Measurements from ENCODE around the gene COL25A1. TPM values are rescaled to one million over a fixed set of nuclear protein-coding genes. Genes with fewer than 3 reads are reported as not detected.

COL25A1 gene
- polyA plus RNA-seq, 3 donors = 13.6 to 18.1 (median 14.4) TPM

DNA sequence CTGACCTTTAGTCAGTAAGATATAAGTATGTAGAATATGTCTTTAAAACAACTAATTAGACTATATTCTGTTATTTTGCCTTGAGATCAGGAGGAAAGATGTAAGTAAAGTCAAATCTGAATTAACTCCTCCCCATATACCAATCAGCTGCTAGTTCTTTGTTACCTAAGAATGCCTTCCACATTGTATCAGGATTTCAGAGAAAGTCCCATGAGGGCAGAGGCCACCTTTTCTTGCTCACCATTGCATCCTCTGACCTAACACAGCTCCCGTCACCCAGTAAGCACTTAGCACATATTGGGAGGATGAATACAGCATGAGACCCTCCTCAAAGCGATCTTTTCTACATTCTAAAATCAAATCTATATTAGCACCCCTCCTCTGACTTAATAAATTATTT, 87.0 kb downstream of the COL25A1 start:
- DNase-seq = no peak

DNA sequence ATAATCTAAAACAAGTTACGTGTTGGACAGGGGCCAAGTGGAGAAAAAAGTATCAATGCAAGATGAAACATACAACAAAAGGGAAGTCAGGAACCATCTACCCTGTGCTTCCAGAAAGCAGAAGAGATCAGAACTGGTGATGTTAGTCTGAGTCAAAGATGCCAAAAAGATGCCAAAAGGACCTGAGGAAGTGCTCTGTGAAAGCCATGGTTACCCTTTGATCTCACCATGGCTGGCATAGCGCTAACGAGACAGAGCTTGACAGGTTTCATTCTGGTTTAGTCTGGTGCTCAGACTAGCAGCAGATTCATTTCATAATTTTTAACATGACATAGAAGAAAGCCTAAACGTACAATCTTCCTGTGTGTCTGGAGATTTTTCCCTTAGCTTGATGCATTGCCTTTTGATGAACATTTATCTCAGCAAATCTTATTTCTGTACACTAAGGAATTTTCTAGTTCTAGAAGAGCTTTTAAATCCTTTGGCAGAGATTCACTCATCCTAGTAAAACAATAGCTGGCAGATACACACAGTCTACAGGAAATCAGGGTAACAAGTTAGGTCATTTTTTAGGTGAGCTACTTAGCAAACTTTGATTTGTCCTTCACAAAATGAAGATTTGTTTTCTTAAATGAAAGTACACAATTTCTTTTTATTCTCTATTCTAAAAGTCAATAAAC, 87.7 kb downstream of the COL25A1 start:
- DNase-seq = no peak

DNA sequence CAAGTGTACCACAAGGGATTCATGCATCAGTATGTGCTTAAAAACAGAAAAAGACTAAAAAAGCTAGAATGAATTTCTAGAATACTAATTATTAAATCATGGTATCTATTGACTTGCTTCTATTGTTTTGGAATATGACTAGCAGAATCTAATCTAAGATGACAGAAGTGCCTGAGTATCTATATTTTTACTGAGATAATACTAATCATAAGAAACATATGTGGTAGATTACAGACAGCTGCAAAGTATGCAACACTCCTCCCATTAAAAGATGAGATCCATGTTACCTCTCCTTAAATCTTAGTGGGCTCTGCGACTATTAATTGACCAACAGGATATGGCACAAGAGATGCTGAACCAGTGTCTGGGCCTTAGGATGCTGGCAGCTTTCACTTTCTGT, 89.4 kb downstream of the COL25A1 start:
- no peak for DNase-seq

DNA sequence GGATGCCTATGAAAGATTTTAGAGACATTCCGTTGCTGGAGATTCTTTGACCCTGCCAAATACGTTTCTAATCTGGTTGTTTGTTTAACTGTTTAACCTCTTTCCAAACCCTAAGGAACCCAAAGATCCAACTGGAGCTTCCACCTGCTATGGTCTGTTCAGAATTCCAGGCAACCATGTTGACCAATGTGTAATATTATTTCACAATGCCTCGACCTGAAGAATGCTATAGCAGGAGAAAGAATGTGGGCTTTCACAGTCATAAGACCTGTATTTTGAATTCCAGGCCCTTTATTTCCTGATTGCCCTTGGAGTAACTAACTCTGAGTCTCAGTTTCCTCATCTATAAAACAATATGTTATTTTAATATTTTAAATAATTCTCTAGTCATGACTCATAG, 90.8 kb downstream of the COL25A1 start:
- no peak for DNase-seq

DNA sequence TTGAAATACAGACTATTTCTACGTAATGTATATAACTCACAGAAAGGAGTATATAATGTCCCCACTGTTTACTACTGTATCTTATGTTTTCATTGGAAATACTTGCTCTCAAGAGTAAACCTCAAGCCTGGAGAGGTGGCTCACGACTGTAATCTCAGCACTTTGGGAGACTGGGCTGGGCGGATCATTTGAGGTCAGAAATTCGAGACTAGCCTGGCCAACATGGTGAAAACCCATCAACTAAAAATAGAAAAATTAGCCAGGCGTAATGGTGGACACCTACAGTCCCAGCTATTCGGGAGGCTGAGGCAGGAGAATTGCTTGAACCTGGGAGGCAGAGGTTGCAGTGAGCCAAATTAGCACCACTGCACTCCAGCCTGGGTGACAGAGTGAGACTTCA, 92.8 kb downstream of the COL25A1 start:
- no peak for DNase-seq

DNA sequence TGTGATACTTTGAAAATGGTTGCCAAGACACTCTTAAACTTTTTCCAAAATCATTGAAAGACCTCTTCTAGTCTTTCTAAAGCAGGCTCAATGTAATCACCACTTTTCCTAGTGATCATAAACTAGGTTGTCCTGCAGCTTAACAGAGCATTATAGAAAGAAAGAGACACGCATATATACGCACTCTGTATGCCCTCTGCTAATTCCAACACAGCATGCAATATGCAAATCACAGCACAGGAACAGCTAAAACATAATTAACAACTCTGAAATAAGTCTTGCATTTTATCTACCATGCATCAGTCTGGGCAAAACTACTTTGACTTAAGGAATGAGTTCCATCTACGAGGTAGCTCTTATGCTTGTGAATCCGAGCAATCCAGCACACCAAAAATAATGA, 94.6 kb downstream of the COL25A1 start:
- DNase-seq = no peak

DNA sequence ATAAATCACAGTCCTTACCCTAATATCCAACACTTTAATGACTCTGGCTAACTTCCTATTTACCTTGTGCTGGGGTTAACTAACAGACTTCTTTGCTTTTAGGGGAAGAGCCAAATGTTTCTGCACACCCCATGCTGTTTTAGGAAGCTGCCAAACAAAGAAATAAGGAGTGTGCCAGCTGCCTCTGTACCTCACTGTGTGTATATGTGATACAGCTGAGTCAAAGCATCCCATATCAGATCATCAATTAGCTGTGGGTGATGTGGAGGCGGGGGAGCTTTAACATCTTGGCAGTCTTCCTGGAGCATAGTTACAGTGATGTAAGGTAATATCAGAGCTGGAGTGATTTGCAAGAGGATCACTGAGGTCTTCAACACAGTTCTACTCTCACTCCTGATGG, 95.4 kb downstream of the COL25A1 start:
- peak; percentile 78 for DNase-seq

DNA sequence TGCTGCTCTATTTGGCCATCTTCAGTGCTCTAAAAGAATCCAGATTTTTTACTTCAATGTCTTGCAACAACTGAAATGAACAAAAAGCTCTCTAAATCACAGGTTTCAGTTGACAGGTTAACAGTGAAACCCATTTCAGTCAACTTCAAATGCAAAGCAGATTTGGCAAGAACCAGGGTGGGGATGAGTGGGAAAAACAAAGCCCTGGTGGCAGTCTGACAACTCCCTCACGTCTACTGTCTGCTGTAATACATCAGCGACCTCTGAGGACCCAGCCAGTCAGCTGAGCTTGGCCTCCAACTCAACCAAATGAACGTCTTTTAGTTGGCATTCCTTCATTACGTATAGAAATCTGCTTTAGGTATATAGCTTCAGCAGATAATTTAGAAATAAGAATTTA, 95.8 kb downstream of the COL25A1 start:
- no peak for DNase-seq

DNA sequence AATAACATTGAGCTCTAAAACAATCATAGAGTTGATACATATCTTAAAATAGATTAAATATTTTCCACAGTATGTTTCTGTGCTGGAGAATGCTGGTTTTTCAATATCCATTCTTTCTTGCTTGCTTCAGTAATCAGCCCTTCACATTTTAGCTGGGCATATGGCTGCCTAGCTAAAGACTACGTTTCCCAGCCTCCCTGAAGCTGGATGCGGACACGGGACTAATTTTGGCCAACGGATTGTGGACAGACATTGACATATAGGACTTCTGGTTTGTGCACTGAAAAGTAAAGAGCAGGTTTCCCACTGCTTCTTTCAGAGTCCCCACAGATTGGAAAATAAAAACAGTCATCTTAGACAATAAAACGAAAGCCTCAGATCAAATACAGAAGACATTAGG, 97.3 kb downstream of the COL25A1 start:
- DNase-seq = no peak

DNA sequence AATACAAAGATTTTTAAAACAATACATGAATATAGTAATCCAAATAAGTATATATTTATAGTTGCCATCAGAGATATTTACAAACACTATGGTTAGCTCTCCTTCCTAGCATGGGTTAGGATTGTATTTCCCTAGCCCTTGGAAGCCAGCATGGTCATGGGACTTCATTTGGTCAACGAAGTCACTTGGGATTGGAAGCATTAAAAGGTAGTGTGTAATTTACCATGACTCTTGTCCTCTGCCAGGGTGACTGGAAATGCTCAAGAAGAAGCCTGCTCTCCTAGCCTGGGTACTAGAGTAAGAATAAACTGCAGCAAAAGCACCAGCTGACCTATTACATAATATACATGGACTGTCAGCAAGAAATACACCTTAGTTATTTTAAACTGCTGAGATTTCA, 102.9 kb downstream of the COL25A1 start:
- no peak for DNase-seq

DNA sequence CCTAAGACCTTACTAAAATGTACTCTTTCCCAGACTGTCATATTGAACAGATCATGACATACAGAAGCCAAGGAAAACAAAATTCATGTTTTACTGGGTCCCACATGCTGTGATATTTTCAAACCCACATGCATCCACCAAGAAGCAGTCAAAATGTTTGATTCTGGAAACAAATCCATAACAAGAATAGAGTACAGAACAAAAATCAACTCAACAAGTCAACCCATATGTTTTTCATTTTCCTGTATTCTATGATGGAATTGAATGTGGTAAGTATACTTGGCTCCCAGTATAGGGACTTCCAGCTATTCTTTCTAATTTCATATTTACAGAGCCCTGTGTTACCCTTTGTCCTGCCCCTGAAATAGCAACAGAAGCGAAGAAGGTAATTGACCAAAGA, 106.8 kb downstream of the COL25A1 start:
- DNase-seq = no peak

DNA sequence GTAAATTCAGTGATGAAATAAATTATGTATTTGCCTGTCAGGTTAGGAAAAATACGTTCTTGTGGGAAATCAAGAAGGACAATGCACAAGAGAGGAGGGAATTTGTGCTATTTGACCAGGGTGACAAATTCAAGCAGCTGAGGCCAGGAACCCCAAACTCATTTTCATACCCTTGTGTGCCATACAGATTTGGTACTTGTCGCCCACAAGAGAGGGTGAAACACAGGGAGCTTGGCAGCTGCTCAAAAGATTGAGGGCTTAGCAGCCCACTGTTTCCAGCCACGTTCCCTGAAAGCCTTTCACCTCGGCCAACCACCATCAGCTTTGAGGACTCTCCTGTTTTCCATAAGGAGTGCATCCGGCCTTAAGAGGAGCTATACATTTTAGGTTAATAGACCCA, 111.2 kb downstream of the COL25A1 start:
- no peak for DNase-seq

DNA sequence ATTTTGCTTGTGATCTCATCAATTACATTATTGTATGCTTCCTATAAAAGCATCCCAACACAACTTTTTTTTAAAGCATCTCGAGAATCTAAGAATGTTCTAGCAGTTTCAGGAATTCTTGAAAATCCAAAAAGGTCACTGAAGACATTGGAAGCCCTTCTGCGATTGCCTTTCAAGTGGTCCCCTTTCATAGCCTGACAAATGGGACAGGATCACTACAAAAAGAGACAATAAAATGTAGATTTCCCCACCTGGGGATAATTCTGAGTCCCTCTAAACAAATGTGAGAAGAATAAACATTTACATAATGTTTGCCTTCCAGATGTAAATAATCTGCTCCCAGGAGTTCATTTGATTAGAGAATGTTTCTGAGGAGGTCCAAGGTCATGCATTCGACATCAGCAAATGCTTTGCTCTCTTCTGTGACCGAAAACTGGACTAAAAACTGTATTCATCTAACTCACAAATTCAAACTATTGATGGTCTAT, 116.0 kb downstream of the COL25A1 start:
- no peak for DNase-seq

DNA sequence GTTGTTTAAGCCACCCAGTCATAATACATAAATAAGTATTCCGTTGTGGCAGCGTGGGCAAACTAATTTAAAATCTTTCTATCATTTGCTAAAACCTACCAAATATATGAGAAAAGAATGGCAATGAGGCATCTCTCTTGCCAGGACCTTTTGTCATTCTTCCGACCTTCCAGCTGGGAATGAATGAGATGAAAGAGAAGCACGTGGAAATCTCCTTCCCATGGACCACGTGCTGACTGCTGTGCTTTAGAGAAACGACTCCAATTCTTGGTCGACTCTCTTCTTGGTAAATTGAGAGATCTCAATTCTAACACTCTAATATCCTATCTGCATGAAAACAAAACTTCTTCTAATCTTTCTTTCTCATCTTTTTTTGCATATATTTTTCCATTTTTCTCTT, 116.5 kb downstream of the COL25A1 start:
- no peak for DNase-seq

DNA sequence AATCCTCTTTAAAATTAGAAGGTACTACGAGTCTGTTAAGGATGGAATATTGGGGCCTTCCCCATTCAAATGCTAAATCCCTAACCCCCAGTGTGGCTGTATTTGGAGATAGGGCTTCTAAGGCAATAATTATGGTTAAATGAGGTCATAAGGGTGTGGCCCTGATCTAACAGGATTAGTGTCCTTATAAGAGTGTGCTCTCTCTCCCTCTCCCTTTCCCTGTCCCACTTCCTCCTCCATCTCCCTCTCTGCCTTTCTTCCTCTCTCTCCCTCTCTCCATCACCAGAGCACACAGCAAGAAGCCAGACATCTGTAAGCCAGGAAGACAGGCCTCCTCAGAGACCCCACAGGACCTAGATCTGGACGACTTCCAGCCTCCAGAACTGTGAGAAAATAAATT, 116.9 kb downstream of the COL25A1 start:
- no peak for DNase-seq

DNA sequence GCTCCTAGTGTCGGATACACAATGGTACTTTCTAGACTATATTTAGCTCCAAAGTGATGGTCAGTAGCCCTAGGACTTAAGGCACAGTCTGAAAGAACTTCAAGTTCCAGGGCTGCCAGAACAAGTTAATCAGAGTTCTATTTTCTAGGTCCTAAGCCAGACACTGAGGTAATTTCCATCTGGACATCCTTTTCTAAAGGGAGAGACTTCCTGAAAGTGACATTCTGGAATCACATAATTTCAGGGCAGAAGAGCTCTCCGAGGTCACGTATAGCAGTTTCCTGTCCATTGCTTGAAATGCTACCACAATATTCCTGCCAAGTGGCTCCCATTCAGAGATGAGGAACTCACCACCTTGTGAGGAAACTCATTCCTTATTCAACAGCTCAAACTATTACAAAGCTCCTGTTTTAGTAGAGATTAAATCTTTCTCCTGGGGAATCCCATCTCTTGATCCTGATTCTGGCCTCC, 117.9 kb downstream of the COL25A1 start:
- DNase-seq = no peak

DNA sequence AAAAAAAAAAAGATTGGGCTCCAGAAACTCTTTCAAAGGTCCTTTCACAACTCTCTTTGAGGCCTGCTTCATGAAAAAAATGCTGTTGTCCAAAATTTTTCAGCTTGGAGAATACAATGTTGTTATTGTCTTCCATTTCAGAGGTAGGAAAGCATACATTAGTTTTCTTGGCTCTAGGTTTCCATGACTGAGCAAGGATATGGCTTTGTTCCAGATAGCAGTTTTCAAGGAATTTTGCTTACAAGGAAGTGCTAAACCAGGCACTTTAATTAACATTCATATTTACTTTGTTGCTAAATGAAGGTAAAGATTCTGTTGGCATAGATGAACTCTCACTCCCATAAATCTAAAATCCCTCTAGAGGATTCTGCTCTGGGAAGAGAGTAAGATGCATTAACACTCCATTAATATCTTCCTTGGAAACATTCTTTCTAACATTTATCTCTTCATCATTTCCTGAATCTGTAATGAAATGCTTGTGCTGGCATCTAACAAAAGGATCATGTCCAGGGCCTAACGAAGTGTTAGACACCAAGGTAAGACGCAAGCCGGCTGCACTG, 118.4 kb downstream of the COL25A1 start:
- DNase-seq = no peak

DNA sequence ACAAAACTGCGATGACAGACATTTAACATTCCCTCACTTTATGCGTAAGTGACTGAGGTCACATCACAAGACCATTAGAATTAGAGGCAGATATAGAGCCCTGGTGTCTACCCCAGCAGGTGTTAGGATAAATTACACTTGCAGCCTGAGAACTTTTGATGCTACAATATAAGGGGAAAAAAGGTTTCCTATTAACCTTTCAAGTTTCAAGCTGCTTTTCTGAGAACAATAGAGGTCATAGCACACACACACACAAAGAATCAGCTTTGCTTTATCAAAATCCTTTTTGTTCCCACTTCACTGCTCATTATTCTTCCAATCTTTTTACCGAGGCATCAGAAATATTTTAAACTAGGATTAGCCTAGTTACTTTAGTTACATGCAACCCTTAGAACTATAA, 119.8 kb downstream of the COL25A1 start:
- no peak for DNase-seq

DNA sequence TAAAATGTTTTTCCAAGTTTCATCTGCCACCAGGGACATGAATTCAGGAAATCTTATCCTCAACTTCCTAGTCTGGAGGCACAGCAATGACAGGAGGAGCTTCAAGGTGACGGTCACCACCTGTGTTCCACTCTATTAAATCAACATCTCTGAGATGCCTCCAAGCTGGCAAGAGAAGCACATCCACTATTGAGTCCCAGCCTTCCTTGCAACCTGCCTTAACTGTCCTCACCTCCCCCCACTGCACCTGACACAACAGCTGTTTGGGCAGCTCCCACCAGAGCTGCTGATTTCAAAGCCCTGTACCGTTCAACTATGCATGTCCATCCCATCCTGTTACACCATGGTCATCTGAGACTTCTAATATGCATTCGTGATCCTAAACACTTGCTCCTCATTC, 123.4 kb downstream of the COL25A1 start:
- DNase-seq = peak; percentile 67

DNA sequence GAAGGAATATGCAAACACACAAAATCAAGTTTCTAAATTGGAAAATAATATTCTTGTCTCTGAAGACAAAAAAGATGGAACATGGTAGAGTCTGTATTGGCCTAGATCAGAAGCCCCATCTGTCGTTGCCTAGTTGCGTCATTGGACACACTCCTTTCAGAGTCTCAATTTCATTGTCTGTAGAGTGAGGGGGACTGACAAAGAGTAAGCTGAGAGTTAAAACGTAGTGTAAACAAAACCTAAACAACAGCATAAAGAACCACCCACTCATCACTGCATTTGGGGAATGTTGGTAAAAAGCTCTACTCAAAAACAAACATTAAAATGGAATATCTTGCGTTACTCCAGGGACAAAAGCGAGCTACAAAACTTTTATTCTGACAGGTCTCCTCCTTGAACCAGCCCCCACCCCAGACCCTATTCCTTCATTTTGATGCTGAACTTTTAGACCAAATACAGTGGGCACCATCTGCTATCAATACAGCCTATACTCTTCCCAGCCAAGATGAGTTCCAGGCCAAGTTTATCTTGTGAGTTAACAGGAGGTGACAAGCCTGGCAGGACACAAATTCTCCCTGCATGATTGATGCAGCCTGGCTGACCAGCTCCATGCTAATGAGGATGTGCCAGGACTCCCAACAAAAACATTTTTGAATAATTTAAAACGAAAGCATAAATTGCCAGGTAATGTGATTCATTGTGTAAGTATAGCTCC, 125.2 kb downstream of the COL25A1 start:
- DNase-seq = no peak

DNA sequence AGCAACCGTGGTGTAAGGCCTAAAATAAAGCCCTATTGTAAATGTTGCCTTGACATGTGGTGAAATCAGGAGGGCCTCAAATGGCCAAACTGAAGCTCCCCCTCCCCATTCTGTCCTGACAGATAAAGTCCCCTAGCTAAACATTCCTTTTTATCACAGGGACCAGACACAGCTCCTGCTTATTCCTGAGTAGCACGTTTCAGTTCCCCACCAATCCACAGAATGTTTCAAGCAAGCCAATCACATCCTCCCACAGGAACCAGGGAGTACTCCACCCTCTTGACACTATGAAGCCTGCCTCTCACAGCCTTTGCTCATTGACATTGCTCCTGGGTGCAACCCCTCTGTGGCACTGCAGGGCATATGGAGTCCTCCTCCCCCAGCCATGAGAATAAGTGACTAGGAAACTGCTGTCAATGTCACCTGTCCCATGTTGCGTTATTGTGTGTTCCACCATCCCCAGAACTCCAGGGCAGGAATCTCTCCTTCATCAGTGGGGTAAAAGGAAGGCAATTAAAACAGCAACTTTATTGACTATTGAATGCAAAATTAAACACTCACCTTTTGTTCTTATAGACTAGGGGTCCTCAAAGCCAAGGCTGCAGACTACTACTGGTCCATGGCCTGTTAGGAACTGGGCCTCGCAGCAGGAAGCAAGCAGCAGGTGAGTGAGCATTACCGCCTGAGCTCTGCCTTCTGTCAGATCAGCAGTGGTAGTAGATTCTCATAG, 128.1 kb downstream of the COL25A1 start:
- DNase-seq = no peak

DNA sequence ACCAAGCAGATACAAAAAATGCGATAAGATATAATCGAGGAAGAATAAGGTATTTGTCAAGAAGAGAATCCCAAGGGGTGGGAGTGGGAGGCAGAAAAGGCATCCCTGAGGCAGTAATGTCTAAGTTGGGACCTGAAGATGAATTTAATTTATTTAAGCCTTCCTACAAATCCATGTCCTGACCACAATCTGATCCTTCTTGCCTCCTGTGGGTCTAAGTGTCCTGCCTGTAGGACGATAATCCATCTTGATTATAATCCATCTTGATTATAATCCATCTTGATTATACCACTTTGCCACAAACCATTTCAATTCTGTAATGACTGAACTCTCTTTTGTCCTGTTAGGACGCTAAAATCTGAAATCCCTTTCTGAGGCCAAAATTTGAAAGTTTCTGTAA, 130.2 kb downstream of the COL25A1 start:
- DNase-seq = no peak

DNA sequence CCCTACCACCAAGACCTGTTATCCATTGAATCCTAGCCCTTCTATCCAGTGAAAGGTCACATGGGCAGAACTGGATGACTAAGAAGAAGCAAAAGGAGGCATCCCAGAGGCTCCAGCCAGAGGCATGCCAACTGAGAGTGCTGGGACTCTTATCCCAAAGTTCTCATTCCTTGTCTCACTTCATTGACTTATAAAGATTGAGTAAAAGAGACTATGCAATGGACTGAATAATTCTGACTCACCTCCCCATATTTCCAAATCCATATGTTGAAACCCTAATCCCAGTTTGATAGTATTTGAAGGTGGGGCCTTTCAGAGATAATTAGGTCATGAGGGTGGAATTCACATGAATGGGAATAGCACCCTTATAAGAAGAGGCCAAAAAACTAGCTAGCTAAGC, 131.4 kb downstream of the COL25A1 start:
- DNase-seq = no peak
